Activated gamma-delta T cell (primary cell): ENCODE data around the gene RNF144A.

Experiments
- DNase-seq: peaks from one replicate; lab custom pipeline; 2025; lab: John Stamatoyannopoulos, UW

The RNF144A gene

GRCh38 chr2:7022492-7023385, 105.5 kb downstream of the RNF144A start:
- no peak for DNase-seq

- DNase-seq: no peak
Measured at GRCh38 chr2:7023542-7023941, 106.3 kb downstream of the RNF144A start.

GRCh38 chr2:7024261-7024660, 107.0 kb downstream of the RNF144A start:
- DNase-seq: no peak

- no peak for DNase-seq
Measured at GRCh38 chr2:7025082-7025481, 107.9 kb downstream of the RNF144A start.

GRCh38 chr2:7026742-7027141, 109.5 kb downstream of the RNF144A start:
- no peak for DNase-seq

- DNase-seq: no peak
Measured at GRCh38 chr2:7027411-7027810, 110.2 kb downstream of the RNF144A start.

GRCh38 chr2:7027956-7028655, 110.9 kb downstream of the RNF144A start:
- DNase-seq: no peak

- no peak for DNase-seq
Measured at GRCh38 chr2:7028846-7029245, 111.6 kb downstream of the RNF144A start.

- DNase-seq: no peak
Measured at GRCh38 chr2:7029291-7030059, 112.3 kb downstream of the RNF144A start.

- no peak for DNase-seq
Measured at GRCh38 chr2:7030810-7031209, 113.6 kb downstream of the RNF144A start.

GRCh38 chr2:7031547-7032245, 114.5 kb downstream of the RNF144A start:
- no peak for DNase-seq

- DNase-seq: no peak
Measured at GRCh38 chr2:7032371-7032770, 115.2 kb downstream of the RNF144A start.

- no peak for DNase-seq
Measured at GRCh38 chr2:7033136-7033960, 116.1 kb downstream of the RNF144A start.

GRCh38 chr2:7034303-7034702, 117.1 kb downstream of the RNF144A start:
- no peak for DNase-seq

- no peak for DNase-seq
Measured at GRCh38 chr2:7035884-7036283, 118.7 kb downstream of the RNF144A start.

- no peak for DNase-seq
Measured at GRCh38 chr2:7037340-7038333, 120.4 kb downstream of the RNF144A start.

- no peak for DNase-seq
Measured at GRCh38 chr2:7040547-7040946, 123.3 kb downstream of the RNF144A start.

GRCh38 chr2:7041421-7041820, 124.2 kb downstream of the RNF144A start:
- DNase-seq: no peak

GRCh38 chr2:7043690-7044089, 126.5 kb downstream of the RNF144A start:
- DNase-seq: no peak
